PC-9 (cell line): Measurements from ENCODE around the gene CIBAR2.

Experiments
- CTCF ChIP-seq: fragments of 200-600 bp; sonication (generic); conservative IDR thresholded peaks from 2 replicates; pipeline ENCODE4 v1.6.1; 2017; ENCODE audit warnings: mixed run types, antibody characterized with exemption, mild to moderate bottlenecking, moderate library complexity
- EZH2 ChIP-seq: fragments of 200-600 bp; sonication (generic); IDR thresholded peaks from 2 replicates; pipeline ENCODE4 v1.8.0; 2017; ENCODE audit warnings: antibody characterized with exemption, low read depth

GRCh38 chr16:85107532-85107931 is 4.7 kb downstream of the CIBAR2 start:
- no peak for TF ChIP-seq CTCF
- TF ChIP-seq EZH2, result no peak
